NCI-H1105 treated with DMSO at 0.1 percent for 48 hours (cell line): Measurements from ENCODE around the gene MOGAT1.
"Not testable (repeated sequence)": the region's sequence is repeated elsewhere in the genome, so short reads cannot be mapped to it uniquely, and the experiment has no call there.

ENCODE experiments used
- DNase-seq: peaks from one replicate; lab custom pipeline; 2025; lab: John Stamatoyannopoulos, UW

Gene MOGAT1

GRCh38 chr2:222670191-222671038, 1.0 kb upstream of the MOGAT1 start:
- no peak for DNase-seq

- no peak for DNase-seq
Observed at GRCh38 chr2:222672068-222672401, 577 bp downstream of the MOGAT1 start.

GRCh38 chr2:222673273-222673672, 1.8 kb downstream of the MOGAT1 start:
- no peak for DNase-seq

- DNase-seq: no peak
Observed at GRCh38 chr2:222673883-222674282, 2.4 kb downstream of the MOGAT1 start.

GRCh38 chr2:222677981-222678380, 6.5 kb downstream of the MOGAT1 start:
- DNase-seq: no peak

GRCh38 chr2:222683805-222684204, 12.3 kb downstream of the MOGAT1 start:
- DNase-seq: no peak

- DNase-seq: no peak
Observed at GRCh38 chr2:222686086-222686750, 14.8 kb downstream of the MOGAT1 start.

- DNase-seq: no peak
Observed at GRCh38 chr2:222688917-222689316, 17.5 kb downstream of the MOGAT1 start.

GRCh38 chr2:222689322-222689721, 17.9 kb downstream of the MOGAT1 start:
- DNase-seq: no peak

GRCh38 chr2:222690564-222691200, 19.2 kb downstream of the MOGAT1 start:
- DNase-seq: peak; percentile 57

GRCh38 chr2:222693413-222693812, 22.0 kb downstream of the MOGAT1 start:
- not testable (repeated sequence) for DNase-seq

GRCh38 chr2:222693837-222694236, 22.4 kb downstream of the MOGAT1 start:
- no peak for DNase-seq

GRCh38 chr2:222698276-222698675, 26.8 kb downstream of the MOGAT1 start:
- DNase-seq: no peak

- no peak for DNase-seq
Observed at GRCh38 chr2:222701233-222701632, 29.8 kb downstream of the MOGAT1 start.

GRCh38 chr2:222701721-222702131, 30.3 kb downstream of the MOGAT1 start:
- DNase-seq: no peak

- DNase-seq: no peak
Observed at GRCh38 chr2:222703091-222703490, 31.6 kb downstream of the MOGAT1 start.

- no peak for DNase-seq
Observed at GRCh38 chr2:222703886-222704285, 32.4 kb downstream of the MOGAT1 start.

GRCh38 chr2:222706616-222707015, 35.2 kb downstream of the MOGAT1 start:
- DNase-seq: no peak

GRCh38 chr2:222707102-222707688, 35.7 kb downstream of the MOGAT1 start:
- no peak for DNase-seq

- DNase-seq: no peak
Observed at GRCh38 chr2:222707689-222708273, 36.3 kb downstream of the MOGAT1 start.

- peak; percentile 33 for DNase-seq
Observed at GRCh38 chr2:222708274-222708710, 36.8 kb downstream of the MOGAT1 start.

- no peak for DNase-seq
Observed at GRCh38 chr2:222709191-222709891, 37.9 kb downstream of the MOGAT1 start.
